ENCODE data around the gene PPEF2.

The PPEF2 gene

GRCh38 chr4:75820197-75820596 lies 82.1 kb downstream of the PPEF2 start:
- no peak for ATAC-seq

GRCh38 chr4:75819121-75819520 lies 83.1 kb downstream of the PPEF2 start:
- TF ChIP-seq ZFP30 (CRISPR knock-in tag; IDR thresholded peaks at IDR 0.05) (no peak), CSDC2 (CRISPR knock-in tag; IDR thresholded peaks at IDR 0.05) (no peak), CSRNP3 (CRISPR knock-in tag; IDR thresholded peaks at IDR 0.05) (no peak), BACH2 (CRISPR knock-in tag; IDR thresholded peaks at IDR 0.05; ENCODE audit: borderline replicate concordance) (no peak)
- ATAC-seq = no peak

More at GRCh38 chr4:75820197-75820596, 82.1 kb downstream of the PPEF2 start:
- no peak for TF ChIP-seq ISL1 (CRISPR knock-in tag; IDR thresholded peaks at IDR 0.05)

- TF ChIP-seq POU6F1 (CRISPR knock-in tag; IDR thresholded peaks at IDR 0.05; ENCODE audit: borderline replicate concordance, low read depth) (no peak), TOX (CRISPR knock-in tag; IDR thresholded peaks at IDR 0.05; ENCODE audit: borderline replicate concordance) (no peak), ZNF8 (CRISPR knock-in tag; IDR thresholded peaks at IDR 0.05) (no peak), ZFP3 (CRISPR knock-in tag; IDR thresholded peaks at IDR 0.05) (no peak), RARB (CRISPR knock-in tag; IDR thresholded peaks at IDR 0.05) (no peak), TSHZ2 (CRISPR knock-in tag; IDR thresholded peaks at IDR 0.05) (no peak), SNAI2 (CRISPR knock-in tag; IDR thresholded peaks at IDR 0.05) (no peak), GLIS3 (CRISPR knock-in tag; IDR thresholded peaks at IDR 0.05) (no peak), PPARA (CRISPR knock-in tag; IDR thresholded peaks at IDR 0.05; ENCODE audit: borderline replicate concordance) (no peak), ESRRG (CRISPR knock-in tag; IDR thresholded peaks at IDR 0.05) (no peak)
- ATAC-seq = no peak
Measured at GRCh38 chr4:75817901-75818300, 84.4 kb downstream of the PPEF2 start.

Data from SK-N-SH treated with all-trans-retinoic acid at 6 μM for 48 hours (cell line).